ENCODE measurements around the gene CLRN3. TPM values are rescaled to one million over a fixed set of nuclear protein-coding genes. Genes with fewer than 3 reads are reported as not detected.

CLRN3 gene
- total and polyA plus RNA-seq, 2 of the 8 experiments (the other 6 are each of a cell fraction or from before 2014, with no cell fraction given): not detected

GRCh38 chr10:127911867-127912257, 19.1 kb upstream of the CLRN3 start:
- H3K9me3 ChIP-seq (ENCODE audit: insufficient read depth in 2 of 2, low read depth in 1 of 2, low read length in 1 of 2): no peaks in the 10 kb centered on the region
- no peak overlapping the region for H3K4me3 ChIP-seq (ENCODE audit: extremely low read depth in 1 of 4, insufficient read depth in 2 of 4, low read depth in 3 of 4, low read length in 4 of 4)
- H4K8ac ChIP-seq (ENCODE audit: extremely low read depth, insufficient read depth, low read length): no peak overlapping the region
- no peak overlapping the region for H3K4ac ChIP-seq (replicated peaks; ENCODE audit: insufficient read length, low read depth, low read length)
- H3K79me1 ChIP-seq (ENCODE audit: low read depth, low read length): no peaks in the 10 kb centered on the region
- H3K14ac ChIP-seq (ENCODE audit: insufficient read length): no peak overlapping the region
- H2BK20ac ChIP-seq (ENCODE audit: low read length): no peak overlapping the region
- H3K23ac ChIP-seq (ENCODE audit: insufficient read length): no peak overlapping the region
- H3K23me2 ChIP-seq (ENCODE audit: low read depth, low read length): peaks cover 3% of the 10 kb centered on the region; the same call in 1 of the 2 replicates
- no peak overlapping the region for H2AFZ ChIP-seq (ENCODE audit: low read length)
- H2BK12ac ChIP-seq (ENCODE audit: low read depth, low read length): no peak overlapping the region
- no peak overlapping the region for H3K27ac ChIP-seq (ENCODE audit: low read depth, low read length)
- ChIA-PET CTCF (ENCODE audit: partially characterized antibody) (interaction anchor here (0.6 to 1.1 kb wide), 5 partner anchors 13 to 112 kb away, joined by 3 to 4 read pairs (median 3); no protein-coding TSS in a partner anchor), POLR2A (ENCODE audit: partially characterized antibody) (no interaction called here)
- no peak overlapping the region for H3K18ac ChIP-seq (ENCODE audit: extremely low read depth, low read length)
- H4K91ac ChIP-seq (replicated peaks; ENCODE audit: insufficient read length, low read length): no peak overlapping the region
- no peak overlapping the region for H2BK120ac ChIP-seq (replicated peaks; ENCODE audit: low read depth, low read length)
- H3K56ac ChIP-seq (replicated peaks; ENCODE audit: insufficient read length, low read depth, low read length): no peak overlapping the region
- no peak overlapping the region for H2BK15ac ChIP-seq (ENCODE audit: low read length)
- no peak overlapping the region for H3K4me2 ChIP-seq (ENCODE audit: insufficient read depth in 1 of 2, low read depth in 2 of 2, low read length in 2 of 2)
- no peak overlapping the region for H2BK5ac ChIP-seq (ENCODE audit: low read depth, low read length)
- FAIRE-seq: no peak
- no peak overlapping the region for H3K9ac ChIP-seq (replicated peaks in 1 of 4; ENCODE audit: extremely low read depth in 1 of 4, low read depth in 3 of 4, low read length in 3 of 4)
- DNase-seq (ENCODE audit: low read depth in 1 of 2, low spot score in 2 of 2): no peak
- no peaks in the 10 kb centered on the region for H3K36me3 ChIP-seq (ENCODE audit: control insufficient read depth in 2 of 4, insufficient read depth in 4 of 4, low read length in 3 of 4)
- H3K4me1 ChIP-seq (replicated peaks in 1 of 4; ENCODE audit: control insufficient read depth in 3 of 4, insufficient read depth in 4 of 4, low read length in 3 of 4): no peaks in the 10 kb centered on the region; a peak in 1 of 7 replicates
- H3K27me3 ChIP-seq (replicated peaks in 1 of 4; ENCODE audit: control insufficient read depth in 3 of 4, extremely low read depth in 1 of 4, insufficient read depth in 3 of 4, low read length in 3 of 4): peaks cover 3 to 17% (median 12%) of the 10 kb centered on the region in 4 experiments
- H3K79me2 ChIP-seq (ENCODE audit: control insufficient read depth in 1 of 2, insufficient read depth in 2 of 2, low read length in 2 of 2): no peaks in the 10 kb centered on the region
- H4K20me1 ChIP-seq (replicated peaks in 1 of 2; ENCODE audit: control insufficient read depth in 1 of 2, insufficient read depth in 2 of 2, low read length in 2 of 2): peaks cover 0 to 2% of the 10 kb centered on the region in 2 experiments
- no peak for TF ChIP-seq RXRA (IDR thresholded peaks at IDR 0.05; ENCODE audit: insufficient read depth, low read depth, low read length)
- no peak for TF ChIP-seq HDAC6 (IDR thresholded peaks at IDR 0.05; ENCODE audit: low read depth, low read length)
- no peak for TF ChIP-seq NRF1 (IDR thresholded peaks at IDR 0.05; ENCODE audit: low read depth, low read length)
- TF ChIP-seq ATF2 (IDR thresholded peaks at IDR 0.05; ENCODE audit: low read length): no peak
- 93% methylated on average over 4 of the region's 4 CpGs; no CpG with 5 or more reads in 1 of the 2 experiments for WGBS, 2 experiments (ENCODE audit: extremely low coverage in 1 of 2, insufficient coverage in 1 of 2, insufficient read length in 1 of 2, insufficient replicate concordance in 2 of 2, low coverage in 1 of 2, low lambda C conversion rate in 2 of 2, missing lambda C conversion rate in 1 of 2)
- H2AK5ac ChIP-seq (ENCODE audit: low read depth, low read length): no peak overlapping the region
- no peak overlapping the region for H4K5ac ChIP-seq (ENCODE audit: insufficient read length, low read depth, low read length)

Data from H1 (cell line).